OCI-LY7 (cell line): ENCODE data around the gene PPP2R2B. TPM values are rescaled to one million over a fixed set of nuclear protein-coding genes. Genes with fewer than 3 reads are reported as not detected.
A peak's percentile ranks its signal among the peaks of the same experiment; 100 is the strongest.
"Not testable (repeated sequence)": the region's sequence is repeated elsewhere in the genome, so short reads cannot be mapped to it uniquely, and the experiment has no call there.

Source experiments
- BruUV-seq: library from RNA; stranded (reverse); fragments of 400-500 nt; replicated peaks from 2 replicates; lab custom pipeline; 2021; lab: Mats Ljungman, UMichigan
- CTCF ChIA-PET: fragments of 300-600 bp; sonication (Branson Sonifier 250); formaldehyde crosslinking; loops from one replicate; lab custom pipeline; 2022; ENCODE audit warnings: antibody characterized with exemption; ENCODE audit not compliant: unreplicated experiment; lab: Charles Lee
- POLR2A ChIA-PET: fragments of 300-600 bp; sonication (Branson Sonifier 250); formaldehyde crosslinking; loops from one replicate; lab custom pipeline; 2022; ENCODE audit warnings: antibody characterized with exemption; lab: Charles Lee
- DNase-seq: peaks from one replicate; pipeline ENCODE4 v3.0.0-alpha.2; 2015; ENCODE audit warnings: low spot score
- H2AFZ ChIP-seq: fragments of 200-600 bp; sonication (generic), shearing (Covaris generic); 2 replicates; pipeline ENCODE4 v1.6.1; 2014; ENCODE audit warnings: mild to moderate bottlenecking, antibody characterized with exemption, low read length, moderate library complexity
- H3K27ac ChIP-seq: fragments of 200-600 bp; sonication (generic); 2 replicates; pipeline ENCODE4 v1.5.1; 2014; ENCODE audit warnings: mixed run types, low read depth, mild to moderate bottlenecking, moderate library complexity, low read length, inconsistent platforms; ENCODE audit not compliant: poor library complexity, severe bottlenecking
- H3K36me3 ChIP-seq: fragments of 200-600 bp; sonication (generic); 2 replicates; pipeline ENCODE4 v1.6.1; 2014; ENCODE audit warnings: mild to moderate bottlenecking, antibody characterized with exemption, low read length, moderate library complexity, mixed read lengths; ENCODE audit not compliant: insufficient read depth
- H3K4me1 ChIP-seq: fragments of 200-600 bp; sonication (generic); 2 replicates; pipeline ENCODE4 v1.5.1; 2014; ENCODE audit warnings: mild to moderate bottlenecking, low read length; ENCODE audit not compliant: insufficient read depth, poor library complexity, severe bottlenecking
- H3K4me2 ChIP-seq: fragments of 200-600 bp; sonication (generic); 2 replicates; pipeline ENCODE4 v1.6.1; 2014; ENCODE audit warnings: mild to moderate bottlenecking, low read length
- H3K4me3 ChIP-seq: fragments of 200-600 bp; sonication (generic); 2 replicates; pipeline ENCODE4 v1.5.1; 2014; ENCODE audit warnings: mild to moderate bottlenecking, low read depth, low read length; ENCODE audit not compliant: poor library complexity, severe bottlenecking
- H3K79me2 ChIP-seq: fragments of 200-600 bp; sonication (generic); 2 replicates; pipeline ENCODE4 v1.6.1; 2016; ENCODE audit warnings: low read depth, mild to moderate bottlenecking, low read length, moderate library complexity, mixed read lengths; ENCODE audit not compliant: insufficient read depth
- H3K9me2 ChIP-seq: fragments of 200-600 bp; sonication (generic); 2 replicates; pipeline ENCODE4 v1.6.1; 2016; ENCODE audit warnings: mild to moderate bottlenecking, low read length, mixed read lengths; ENCODE audit not compliant: insufficient read depth
- H3K9me3 ChIP-seq: fragments of 200-600 bp; sonication (generic); 2 replicates; pipeline ENCODE4 v1.6.1; 2014; ENCODE audit warnings: mild to moderate bottlenecking, mixed run types, low read length, mixed read lengths
- H4K20me1 ChIP-seq: fragments of 200-600 bp; sonication (generic); 2 replicates; pipeline ENCODE4 v1.6.1; 2014; ENCODE audit warnings: mild to moderate bottlenecking, antibody characterized with exemption, low read length, moderate library complexity, mixed read lengths; ENCODE audit not compliant: insufficient read depth
- CTCF ChIP-seq: fragments of 200-600 bp; sonication (generic); conservative IDR thresholded peaks from 2 replicates; pipeline ENCODE4 v1.5.1; 2014; ENCODE audit warnings: mild to moderate bottlenecking, antibody characterized with exemption, low read length, moderate library complexity, mixed read lengths
- EZH2phosphoT487 ChIP-seq: fragments of 200-600 bp; sonication (generic); IDR thresholded peaks from 2 replicates; pipeline ENCODE4 v1.6.1; 2018; ENCODE audit warnings: low read depth, borderline replicate concordance, mild to moderate bottlenecking, mixed run types, antibody characterized with exemption, low read length, moderate library complexity, mixed read lengths
- intact Hi-C: fragments of 100-400 bp; cut with micrococcal nuclease; formaldehyde crosslinking; loops from one replicate; pipeline ENCODE4 v1.10.0; 2022; ENCODE audit not compliant: unreplicated experiment
- total RNA-seq, 2 experiments: library from RNA; depleted of rRNA in 1 of 2; stranded (reverse); fragments of >200 nt in 1 of 2; shearing (Covaris generic) in 1 of 2; gene quantifications; 2 replicates each; pipeline ENCODE4 v1.2.3, GENCODE V29; 2014 to 2022

The PPP2R2B gene
- total RNA-seq, 2 experiments from 2014 or later, result not detected

GRCh38 chr5:146560205-146560812 lies 318.2 kb downstream of the PPP2R2B start:
- CTCF ChIA-PET, result no interaction called here
- no peaks in the 10 kb centered on the region for H3K79me2 ChIP-seq

GRCh38 chr5:146556884-146557283 lies 321.7 kb downstream of the PPP2R2B start:
- H4K20me1 ChIP-seq, H3K4me1 ChIP-seq, POLR2A ChIA-PET, intact Hi-C loops, H3K36me3 ChIP-seq, H3K9me2 ChIP-seq, H2AFZ ChIP-seq, BruUV-seq, H3K27ac ChIP-seq, H3K4me3 ChIP-seq, H3K9me3 ChIP-seq, CTCF ChIA-PET, DNase-seq, H3K4me2 ChIP-seq, H3K79me2 ChIP-seq: not testable (repeated sequence)
- TF ChIP-seq CTCF, result peak; percentile 38; the same call in 1 of the 2 replicates

More at GRCh38 chr5:146560205-146560812, 318.2 kb downstream of the PPP2R2B start:
- no TSS peak for BruUV-seq
- H3K4me1 ChIP-seq, result no peaks in the 10 kb centered on the region
- H3K4me2 ChIP-seq, result no peak overlapping the region
- POLR2A ChIA-PET, result interaction anchor here (0.6 kb wide), 1 partner anchor 37 kb away, joined by 3 read pairs; no protein-coding TSS in a partner anchor
- H3K9me3 ChIP-seq, result no peaks in the 10 kb centered on the region
- H3K9me2 ChIP-seq, result no peaks in the 10 kb centered on the region
- no peaks in the 10 kb centered on the region for H3K36me3 ChIP-seq
- intact Hi-C loops, result no loop called here
- no peak overlapping the region for H2AFZ ChIP-seq
- H3K27ac ChIP-seq, result no peak overlapping the region
- no peaks in the 10 kb centered on the region for H4K20me1 ChIP-seq
- no peak for DNase-seq
- TF ChIP-seq CTCF (no peak), EZH2phosphoT487 (no peak)
- no peak overlapping the region for H3K4me3 ChIP-seq

DNA sequence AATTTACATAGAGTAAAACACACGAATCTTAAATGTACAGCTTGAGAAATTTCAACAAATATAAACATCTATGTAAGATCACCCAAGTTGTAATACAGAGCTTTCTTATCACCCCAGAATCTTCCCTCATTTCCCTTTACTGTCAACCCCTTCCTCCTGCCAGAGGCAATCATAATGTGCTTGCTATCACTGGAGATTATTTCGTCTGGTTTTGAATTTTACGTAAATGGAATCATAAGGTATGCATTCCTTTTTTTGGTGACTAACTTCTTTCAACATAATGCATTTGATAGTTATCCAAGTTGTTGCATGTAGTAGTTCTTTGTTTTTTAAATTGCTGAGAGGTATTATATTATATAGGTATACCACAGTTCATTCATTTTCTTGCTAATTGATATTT lies 325.1 kb downstream of the PPP2R2B start:
- Histone ChIP-seq H4K20me1 (no peaks in the 10 kb centered on the region), H3K27ac (no peak overlapping the region), H3K4me1 (no peaks in the 10 kb centered on the region), H2AFZ (no peak overlapping the region), H3K9me2 (no peaks in the 10 kb centered on the region), H3K9me3 (no peaks in the 10 kb centered on the region), H3K4me3 (no peak overlapping the region), H3K4me2 (no peak overlapping the region), H3K36me3 (no peaks in the 10 kb centered on the region), H3K79me2 (no peaks in the 10 kb centered on the region)
- no peak for DNase-seq
- no TSS peak for BruUV-seq
- CTCF ChIA-PET, result interaction anchor here (0.5 kb wide), 1 partner anchor 21 kb away, joined by 3 read pairs; no protein-coding TSS in a partner anchor
- POLR2A ChIA-PET, result no interaction called here
- no peak for TF ChIP-seq EZH2phosphoT487
- TF ChIP-seq CTCF, result no peak
- intact Hi-C loops, result no loop called here
